Measurements from ENCODE around the gene FGF8.
A peak's percentile ranks its signal among the peaks of the same experiment; 100 is the strongest.

FGF8 gene

GRCh38 chr10:101781984-101782810, 6.3 kb upstream of the FGF8 start:
- no peak for DNase-seq

- DNase-seq: no peak
These were observed 5.7 kb upstream of the FGF8 start for GRCh38 chr10:101781655-101781983.

- DNase-seq: peak; percentile 73 to 78
These were observed 5.1 kb upstream of the FGF8 start for GRCh38 chr10:101780818-101781654.

DNA sequence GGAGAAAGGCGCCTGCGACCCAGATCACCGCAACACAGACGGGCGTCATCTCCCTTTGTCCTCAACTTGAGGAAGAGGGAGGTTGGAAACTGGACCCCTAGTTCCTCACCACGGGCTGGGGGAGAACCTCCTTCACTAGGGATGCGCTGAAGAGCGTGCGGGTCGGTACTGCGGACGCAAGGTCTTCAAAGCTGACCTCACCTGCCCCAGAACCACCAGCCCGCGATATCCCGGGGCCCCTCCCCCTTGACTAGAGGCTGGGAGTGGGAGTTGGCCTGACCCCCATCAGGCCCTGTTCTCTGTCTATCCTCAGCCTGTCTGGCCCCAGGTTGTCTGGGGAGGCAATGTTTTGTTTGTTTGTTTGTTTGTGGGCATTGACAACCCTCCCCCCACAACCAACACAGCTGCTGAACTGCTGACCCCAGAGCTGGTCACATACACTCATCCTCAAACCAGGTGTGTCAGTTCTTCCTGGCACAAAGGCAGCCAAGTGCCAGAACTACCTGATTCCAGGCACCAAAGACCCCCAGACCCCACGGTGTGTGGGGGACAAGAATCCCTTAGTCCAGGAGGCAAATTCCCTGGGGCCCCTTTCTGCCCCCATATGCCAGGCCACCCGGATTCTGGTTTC, 4.4 kb upstream of the FGF8 start:
- DNase-seq: no peak

DNA sequence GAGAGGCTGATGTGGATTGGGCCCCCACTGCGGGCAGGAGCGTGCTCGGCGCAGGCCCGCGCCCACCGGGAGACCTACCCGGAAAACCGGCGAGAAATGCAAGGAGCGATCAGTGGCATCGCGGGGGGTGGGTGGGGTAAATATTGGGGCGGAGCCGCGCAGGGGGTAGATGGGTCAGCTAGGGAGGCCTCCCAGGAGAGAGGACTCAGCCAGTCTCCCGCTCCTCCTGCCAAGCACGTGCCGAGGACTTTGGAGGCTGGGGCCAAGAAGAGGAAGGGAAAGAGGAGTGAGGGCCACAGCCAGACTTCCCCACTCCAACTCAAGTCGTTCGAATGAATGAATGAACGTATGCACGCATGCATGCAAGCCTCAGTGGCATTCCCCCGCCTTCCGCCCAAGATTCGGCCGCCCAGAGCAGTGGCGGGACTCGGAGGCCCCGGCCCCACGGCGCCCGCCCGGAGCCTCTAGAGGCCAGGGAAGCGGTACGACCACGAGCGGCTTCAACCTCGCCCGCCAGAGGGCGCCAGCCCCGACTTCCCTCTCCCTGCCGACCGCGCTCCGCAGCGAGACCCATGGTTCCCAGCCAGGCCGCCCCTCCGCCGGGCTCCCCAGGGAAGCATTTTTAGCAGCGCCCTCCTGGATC, 3.8 kb upstream of the FGF8 start:
- DNase-seq: peak; percentile 92 to 93

DNA sequence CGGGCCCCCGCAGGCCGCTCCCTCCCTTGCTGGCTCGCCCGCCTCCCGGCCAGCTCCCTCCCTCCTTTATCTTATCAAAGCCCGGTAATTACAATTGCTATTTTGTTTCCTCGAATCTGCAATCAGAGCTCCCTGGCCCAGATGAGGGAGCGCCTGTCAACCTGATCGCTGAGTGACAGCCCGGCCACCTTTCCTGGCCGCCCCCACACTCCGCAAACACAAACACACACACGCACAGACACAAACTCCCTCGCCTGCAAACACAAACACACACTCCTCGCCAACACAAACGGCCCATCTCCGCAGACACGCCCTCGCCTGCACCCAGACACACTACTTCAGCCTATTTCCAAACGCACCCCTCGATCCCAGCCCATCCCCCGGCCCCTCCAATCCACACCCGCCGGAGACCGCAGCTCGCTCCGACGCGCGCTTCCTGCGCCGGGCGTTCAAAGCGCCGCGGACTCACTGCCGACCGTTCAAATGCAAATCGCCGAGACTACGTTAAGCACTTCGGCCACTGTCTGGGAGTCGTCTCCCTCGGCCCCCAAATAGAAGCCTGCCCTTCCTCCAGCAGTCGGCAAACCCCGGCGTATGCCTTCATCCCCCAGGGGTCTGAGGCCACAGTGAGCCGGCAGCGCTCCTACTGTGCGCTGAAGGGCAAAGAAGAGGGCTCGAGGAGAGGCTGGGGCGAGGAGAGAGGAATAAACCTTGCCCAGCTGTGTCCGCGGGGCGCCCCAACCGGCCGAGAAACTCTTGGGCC, 3.0 kb upstream of the FGF8 start:
- no peak for DNase-seq

- DNase-seq: no peak
These were observed 2.4 kb upstream of the FGF8 start for GRCh38 chr10:101778151-101778780.

DNA sequence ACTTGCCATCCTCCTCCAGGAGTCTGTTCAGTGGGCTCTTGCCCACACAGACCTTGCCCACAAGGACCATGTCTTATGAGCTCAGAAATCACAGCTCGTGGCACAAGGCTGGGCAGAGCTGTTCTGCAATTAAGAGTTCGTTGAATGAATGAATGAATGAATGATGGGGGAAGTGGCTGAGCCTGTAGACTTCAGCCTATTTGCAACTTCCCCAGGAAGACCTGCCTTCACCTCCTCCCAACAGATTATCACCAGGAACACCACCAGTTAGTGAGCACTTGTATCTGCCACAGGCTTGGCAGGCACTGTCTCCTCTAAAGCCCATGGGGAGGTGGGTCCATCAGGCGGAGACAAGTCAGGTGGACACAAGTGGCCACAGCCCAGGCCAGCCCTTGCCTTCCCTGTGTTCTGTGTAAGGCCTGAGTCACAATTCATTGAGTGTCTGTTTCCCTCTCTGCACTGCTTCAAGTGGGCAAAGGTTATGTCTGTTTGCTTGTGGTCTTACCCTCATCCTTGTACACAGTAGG, 1.8 kb upstream of the FGF8 start:
- DNase-seq: no peak

DNA sequence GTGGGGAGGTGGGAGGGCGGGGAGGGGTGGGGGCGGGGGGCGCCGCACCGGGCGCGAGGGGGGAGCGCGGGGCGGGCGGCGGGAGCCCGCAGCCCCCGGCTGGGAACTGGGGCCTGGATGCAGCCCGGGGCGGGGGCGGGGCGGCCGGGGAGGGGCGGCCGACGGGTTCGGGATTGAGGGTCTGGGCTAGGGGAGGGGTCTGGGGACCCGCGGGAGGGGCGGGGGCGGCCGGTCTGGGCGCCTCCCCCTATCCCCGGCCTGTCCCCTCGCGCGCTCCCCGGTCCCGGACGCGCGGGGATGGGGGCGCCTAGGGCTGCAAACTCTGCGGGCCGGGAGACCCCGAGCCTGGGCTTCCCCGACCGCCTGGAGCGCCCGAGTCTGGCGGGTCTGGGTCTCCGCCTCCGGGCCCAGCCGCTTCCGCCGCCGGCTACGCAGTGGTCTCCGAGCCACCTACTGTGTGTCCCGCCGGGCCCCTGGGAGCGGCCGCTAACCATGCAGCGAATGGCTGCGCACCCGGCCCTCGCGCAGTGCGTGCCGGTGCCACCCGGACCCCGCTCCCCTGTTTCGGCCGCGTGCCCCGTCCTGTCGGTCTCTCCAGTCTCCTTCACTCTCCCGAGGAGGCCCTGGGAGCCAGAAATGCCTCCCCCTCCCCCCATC, 375 bp upstream of the FGF8 start:
- DNase-seq: no peak

DNA sequence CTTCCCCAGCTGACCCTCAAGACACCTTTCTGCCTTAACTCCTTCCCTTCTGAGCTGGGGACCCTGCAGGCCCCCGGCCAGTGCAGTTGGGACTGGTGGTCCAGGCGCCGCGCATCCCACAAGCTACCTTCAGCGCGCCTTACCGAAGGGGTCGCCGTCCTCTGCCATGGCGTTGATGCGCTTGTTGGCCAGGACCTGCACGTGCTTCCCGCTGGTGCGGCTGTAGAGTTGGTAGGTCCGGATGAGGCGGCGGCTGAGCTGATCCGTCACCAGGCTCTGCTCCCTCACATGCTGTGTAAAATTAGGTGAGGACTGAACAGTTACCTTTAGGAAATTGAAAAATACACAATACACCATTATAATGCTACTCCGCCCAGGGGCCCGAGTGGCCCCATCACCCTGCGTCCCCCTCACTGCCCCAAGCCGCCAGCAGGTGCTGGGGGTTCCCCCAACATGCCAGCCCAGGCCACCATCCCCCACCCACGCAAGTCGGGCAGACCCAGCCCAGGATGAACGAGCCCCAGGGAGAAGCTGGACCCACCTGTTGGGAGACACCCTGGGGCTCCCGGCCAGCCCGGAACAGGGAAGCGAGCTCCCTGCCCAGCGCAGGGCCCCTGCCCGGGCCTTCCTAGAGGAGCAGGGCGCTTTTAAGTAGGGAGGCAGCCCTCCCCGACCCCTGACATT, 1.2 kb downstream of the FGF8 start:
- DNase-seq: no peak

DNA sequence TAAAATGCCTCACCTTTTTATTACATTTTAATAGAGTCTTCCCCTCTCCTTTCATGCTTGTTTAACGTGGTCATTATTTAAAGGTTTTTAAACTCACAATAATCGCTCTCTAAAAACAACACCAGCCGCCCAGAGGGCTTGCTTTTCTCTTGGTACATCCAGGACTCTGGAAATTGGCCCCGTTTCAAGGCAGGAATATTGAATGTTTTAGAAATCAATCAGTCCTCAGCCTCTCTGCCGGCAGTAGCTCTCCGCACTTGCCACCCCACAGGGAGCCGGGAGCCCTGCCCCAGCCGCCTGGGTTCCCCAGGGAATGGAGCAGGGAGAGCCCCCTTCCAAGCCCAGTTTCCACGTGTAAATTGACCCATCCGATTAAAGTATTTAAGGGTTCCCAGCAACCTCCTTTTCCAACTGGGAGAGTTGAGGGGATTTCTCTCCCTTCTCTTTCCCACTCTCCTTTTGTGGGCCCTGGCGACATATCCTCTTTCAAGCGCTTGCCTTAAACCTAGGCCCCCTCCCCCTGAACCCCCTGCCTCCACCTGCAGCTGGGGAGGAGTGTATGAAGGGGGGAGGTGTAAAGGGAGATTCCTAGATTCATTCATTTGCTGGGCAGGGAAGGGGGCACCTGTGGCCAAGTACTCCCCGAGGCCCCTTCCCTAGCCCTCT, 1.9 kb downstream of the FGF8 start:
- DNase-seq: no peak

- no peak for DNase-seq
These were observed 2.8 kb downstream of the FGF8 start for GRCh38 chr10:101772895-101773761.

DNA sequence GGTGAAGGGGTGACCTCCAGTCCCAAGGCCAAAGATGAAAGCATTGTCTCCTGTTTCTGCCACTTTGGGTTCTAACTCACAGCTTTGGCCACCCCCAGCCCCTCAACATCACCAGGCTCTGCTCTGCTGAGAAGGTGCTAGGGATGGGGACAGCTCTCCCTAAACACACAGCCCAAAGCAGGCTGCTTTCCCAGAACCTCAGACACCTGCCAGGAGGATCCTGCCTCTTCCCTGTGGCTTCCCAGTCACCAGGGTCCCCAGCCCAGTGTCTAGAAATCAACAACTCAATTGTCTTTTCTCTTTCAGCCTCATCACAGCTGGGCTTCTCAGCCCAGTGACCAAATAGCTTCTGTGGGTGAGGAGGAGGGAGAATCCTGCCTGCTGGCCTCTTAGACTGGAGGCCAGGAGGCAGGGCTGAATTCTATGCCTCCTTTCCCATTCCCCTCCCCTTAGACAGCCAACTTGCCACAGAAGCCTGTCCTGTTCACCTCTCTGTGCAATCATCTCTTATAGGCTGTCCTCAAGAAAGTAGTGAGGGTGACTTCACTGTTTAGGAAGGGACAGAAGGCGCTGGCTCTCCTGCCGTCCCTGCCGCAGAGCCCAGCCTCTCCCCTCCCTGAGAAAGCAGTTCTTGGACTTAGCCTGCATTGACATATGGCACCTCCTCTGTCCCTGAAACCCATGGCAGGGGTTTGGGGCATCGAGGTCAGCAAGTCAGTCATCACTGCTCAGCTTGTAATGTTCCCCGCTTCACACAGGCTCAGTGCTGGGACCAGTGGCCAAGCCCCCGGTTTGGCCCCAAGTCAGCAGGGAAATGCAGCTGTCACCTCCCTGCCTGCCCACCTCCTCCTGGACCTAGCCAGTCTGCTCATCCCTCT, 3.7 kb downstream of the FGF8 start:
- DNase-seq: no peak

GRCh38 chr10:101771380-101771779, 4.5 kb downstream of the FGF8 start:
- no peak for DNase-seq

DNA sequence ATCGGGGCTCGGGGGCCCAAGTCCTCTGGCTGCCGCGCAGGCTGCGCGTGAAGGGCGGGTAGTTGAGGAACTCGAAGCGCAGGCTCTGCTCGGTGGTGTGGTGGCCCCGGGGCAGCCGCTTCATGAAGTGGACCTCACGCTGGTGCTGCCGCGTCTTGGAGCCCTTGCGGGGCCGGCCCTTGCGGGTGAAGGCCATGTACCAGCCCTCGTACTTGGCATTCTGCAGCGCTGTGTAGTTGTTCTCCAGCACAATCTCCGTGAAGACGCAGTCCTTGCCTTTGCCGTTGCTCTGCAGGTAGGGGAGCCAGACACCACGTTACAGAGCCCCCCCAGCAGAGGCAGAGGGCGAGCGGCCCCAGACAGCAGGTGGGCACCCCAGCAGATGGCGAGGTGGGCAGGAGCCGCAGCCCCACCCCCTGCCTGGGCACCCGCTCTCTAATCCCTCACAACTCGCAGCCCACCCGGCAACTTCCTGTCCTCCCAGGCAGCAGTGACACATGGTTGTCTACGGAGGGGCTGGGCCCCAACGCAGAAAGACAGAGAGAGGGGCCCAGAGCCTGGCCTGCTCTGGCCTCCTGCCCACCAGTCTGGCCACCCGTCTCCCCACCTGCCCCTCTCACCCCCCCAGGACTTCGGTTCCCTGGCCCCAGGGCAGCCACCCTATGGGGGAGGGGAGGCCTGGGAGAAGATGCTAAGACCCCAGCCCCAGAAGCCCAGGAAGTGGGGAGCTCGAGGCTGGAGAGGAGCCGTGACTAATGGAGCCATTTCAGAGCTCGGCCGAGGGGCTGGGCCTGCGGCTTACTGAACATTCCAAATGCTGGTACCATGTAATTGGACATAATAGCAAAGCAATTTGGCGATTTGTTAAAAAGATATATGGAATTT, 5.3 kb downstream of the FGF8 start:
- no peak for DNase-seq

GRCh38 chr10:101769541-101770180, 6.3 kb downstream of the FGF8 start:
- DNase-seq: no peak
